Adrenal gland (tissue), 5 donors: ENCODE data around the gene EPB41L1.

Source experiments
- POLR2A ChIP-seq, 2 donors: fragments of 450-650 bp; IDR thresholded peaks; one replicate each; pipeline ENCODE4 v1.6.1; 2017; ENCODE audit warnings: antibody characterized with exemption in 2 of 2, mild to moderate bottlenecking in 2 of 2, moderate library complexity in 1 of 2
- TF ChIP-seq, protein P1 (sequence below), 6 experiments: fragments of 450-650 bp in 4 of 6; fragments of 200-600 bp in 2 of 6; sonication (generic) in 1 of 6; IDR thresholded peaks; 1 replicate in 5 of 6; 2 replicates in 1 of 6; pipeline versions ENCODE4 v1.5.1 to v1.8.0; 2016 to 2021; ENCODE audit warnings: antibody characterized with exemption in 6 of 6, mild to moderate bottlenecking in 2 of 6, moderate library complexity in 1 of 6
- donor health status: DM: no; HTN: no; CAD: no.

GRCh38 chr20:36213362-36213761 lies 58.8 kb downstream of the EPB41L1 start:
- TF ChIP-seq, protein P1, sequence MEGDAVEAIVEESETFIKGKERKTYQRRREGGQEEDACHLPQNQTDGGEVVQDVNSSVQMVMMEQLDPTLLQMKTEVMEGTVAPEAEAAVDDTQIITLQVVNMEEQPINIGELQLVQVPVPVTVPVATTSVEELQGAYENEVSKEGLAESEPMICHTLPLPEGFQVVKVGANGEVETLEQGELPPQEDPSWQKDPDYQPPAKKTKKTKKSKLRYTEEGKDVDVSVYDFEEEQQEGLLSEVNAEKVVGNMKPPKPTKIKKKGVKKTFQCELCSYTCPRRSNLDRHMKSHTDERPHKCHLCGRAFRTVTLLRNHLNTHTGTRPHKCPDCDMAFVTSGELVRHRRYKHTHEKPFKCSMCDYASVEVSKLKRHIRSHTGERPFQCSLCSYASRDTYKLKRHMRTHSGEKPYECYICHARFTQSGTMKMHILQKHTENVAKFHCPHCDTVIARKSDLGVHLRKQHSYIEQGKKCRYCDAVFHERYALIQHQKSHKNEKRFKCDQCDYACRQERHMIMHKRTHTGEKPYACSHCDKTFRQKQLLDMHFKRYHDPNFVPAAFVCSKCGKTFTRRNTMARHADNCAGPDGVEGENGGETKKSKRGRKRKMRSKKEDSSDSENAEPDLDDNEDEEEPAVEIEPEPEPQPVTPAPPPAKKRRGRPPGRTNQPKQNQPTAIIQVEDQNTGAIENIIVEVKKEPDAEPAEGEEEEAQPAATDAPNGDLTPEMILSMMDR (IDR thresholded peaks at IDR 0.05) = no peak
- no peak for TF ChIP-seq POLR2A (IDR thresholded peaks at IDR 0.05)
